Mesenchymal stem cell (in vitro differentiated cells and primary cell): Measurements from ENCODE around the gene POTEM.
"Not testable (repeated sequence)": the region's sequence is repeated elsewhere in the genome, so short reads cannot be mapped to it uniquely, and the experiment has no call there.

Experiments used
- DNase-seq: peaks from one replicate; pipeline ENCODE4 v3.0.0-alpha.2; 2013
- H2AFZ ChIP-seq: one replicate; pipeline ENCODE4 v1.6.1; 2013; ENCODE audit warnings: low read depth, mild to moderate bottlenecking, control low read depth, inconsistent platforms, low read length, moderate library complexity
- H2AK5ac ChIP-seq: 2 replicates; pipeline ENCODE4 v1.6.1; 2013; ENCODE audit warnings: low read length, moderate library complexity, mild to moderate bottlenecking, inconsistent platforms; ENCODE audit not compliant: severe bottlenecking
- H2BK120ac ChIP-seq: one replicate; pipeline ENCODE4 v1.6.1; 2013; ENCODE audit warnings: low read depth, mild to moderate bottlenecking, inconsistent platforms, low read length, moderate library complexity
- H2BK12ac ChIP-seq, 2 experiments: one replicate each; pipeline ENCODE4 v1.6.1; 2013; ENCODE audit warnings: inconsistent platforms in 2 of 2, low read length in 2 of 2, mild to moderate bottlenecking in 2 of 2, moderate library complexity in 2 of 2, control low read depth in 1 of 2
- H2BK15ac ChIP-seq: one replicate; pipeline ENCODE4 v1.6.1; 2013; ENCODE audit warnings: mild to moderate bottlenecking, low read depth, inconsistent platforms; ENCODE audit not compliant: poor library complexity, severe bottlenecking
- H2BK5ac ChIP-seq: 2 replicates; pipeline ENCODE4 v1.6.1; 2013; ENCODE audit warnings: low read depth, mild to moderate bottlenecking, low read length, control low read depth, inconsistent platforms; ENCODE audit not compliant: poor library complexity, severe bottlenecking
- H3K14ac ChIP-seq, 2 experiments: one replicate each; pipeline ENCODE4 v1.6.1; 2013; ENCODE audit warnings: inconsistent platforms in 2 of 2, low read length in 2 of 2, control low read depth in 1 of 2, mild to moderate bottlenecking in 1 of 2, moderate library complexity in 1 of 2
- H3K18ac ChIP-seq, 2 experiments: one replicate each; pipeline ENCODE4 v1.6.1; 2013; ENCODE audit warnings: inconsistent platforms in 2 of 2, low read length in 2 of 2, control low read depth in 1 of 2, low read depth in 1 of 2, mild to moderate bottlenecking in 1 of 2
- H3K23ac ChIP-seq, 2 experiments: one replicate each; pipeline ENCODE4 v1.6.1; 2013; ENCODE audit warnings: inconsistent platforms in 2 of 2, low read length in 2 of 2, mild to moderate bottlenecking in 2 of 2, moderate library complexity in 2 of 2, control low read depth in 1 of 2
- H3K27ac ChIP-seq: 2 replicates; pipeline ENCODE4 v1.5.1; 2013; ENCODE audit warnings: mild to moderate bottlenecking, moderate library complexity, low read length, control low read depth, inconsistent platforms; ENCODE audit not compliant: poor library complexity, severe bottlenecking
- H3K27me3 ChIP-seq, 2 experiments: 2 replicates each; pipeline versions ENCODE4 v1.6.1 to v1.7.0; 2013; ENCODE audit warnings: low read length in 2 of 2, mild to moderate bottlenecking in 2 of 2, moderate library complexity in 2 of 2, control low read depth in 1 of 2, inconsistent platforms in 1 of 2; ENCODE audit not compliant: control insufficient read depth in 1 of 2, insufficient read depth in 1 of 2
- H3K36me3 ChIP-seq, 2 experiments: 2 replicates each; pipeline versions ENCODE4 v1.6.1 to v1.7.0; 2013; ENCODE audit warnings: low read length in 2 of 2, control low read depth in 1 of 2, inconsistent platforms in 1 of 2, low read depth in 1 of 2, mild to moderate bottlenecking in 1 of 2; ENCODE audit not compliant: insufficient read depth in 2 of 2, control insufficient read depth in 1 of 2
- H3K4ac ChIP-seq, 2 experiments: one replicate each; pipeline ENCODE4 v1.6.1; 2013; ENCODE audit warnings: inconsistent platforms in 2 of 2, low read length in 2 of 2, mild to moderate bottlenecking in 2 of 2, moderate library complexity in 2 of 2, control low read depth in 1 of 2, low read depth in 1 of 2
- H3K4me1 ChIP-seq: 2 replicates; pipeline ENCODE4 v1.6.1; 2013; ENCODE audit warnings: low read depth, low read length, control low read depth; ENCODE audit not compliant: control insufficient read depth, insufficient read depth
- H3K4me2 ChIP-seq: 2 replicates; pipeline ENCODE4 v1.6.1; 2013; ENCODE audit warnings: low read length, mild to moderate bottlenecking, inconsistent platforms; ENCODE audit not compliant: poor library complexity, severe bottlenecking
- H3K4me3 ChIP-seq, 2 experiments: 2 replicates each; pipeline versions ENCODE4 v1.5.1 to v1.7.0; 2013; ENCODE audit warnings: low read length in 2 of 2, mild to moderate bottlenecking in 2 of 2, control low read depth in 1 of 2, low read depth in 1 of 2; ENCODE audit not compliant: insufficient read depth in 1 of 2
- H3K79me1 ChIP-seq: replicated peaks from 2 replicates; pipeline ENCODE4 v1.6.1; 2013; ENCODE audit warnings: mild to moderate bottlenecking, control low read depth, low read length, inconsistent platforms; ENCODE audit not compliant: poor library complexity, severe bottlenecking
- H3K9ac ChIP-seq: 2 replicates; pipeline ENCODE4 v1.7.0; 2013; ENCODE audit warnings: mild to moderate bottlenecking, low read length, moderate library complexity
- H3K9me3 ChIP-seq: 2 replicates; pipeline ENCODE4 v1.7.0; 2013; ENCODE audit warnings: mild to moderate bottlenecking, low read length; ENCODE audit not compliant: control insufficient read depth
- H4K8ac ChIP-seq: one replicate; pipeline ENCODE4 v1.6.1; 2013; ENCODE audit warnings: inconsistent platforms, mild to moderate bottlenecking, low read length, moderate library complexity
- H4K91ac ChIP-seq: one replicate; pipeline ENCODE4 v1.6.1; 2013; ENCODE audit warnings: mild to moderate bottlenecking, low read length, inconsistent platforms
- WGBS: methylation state at CpG from one replicate; pipeline ENCODE4 v1.1.7; 2013; ENCODE audit warnings: mixed read lengths; 5-methylcytosine and 5-hydroxymethylcytosine counted together

POTEM gene

GRCh38 chr14:19011029-19011428 lies 43.8 kb downstream of the POTEM start:
- not testable (repeated sequence) for H3K9ac ChIP-seq, H2BK5ac ChIP-seq, H3K23ac ChIP-seq, H3K4me1 ChIP-seq, H2BK15ac ChIP-seq, H3K4me3 ChIP-seq, H3K4me2 ChIP-seq, H3K27me3 ChIP-seq, H2AK5ac ChIP-seq, H3K4ac ChIP-seq, H3K14ac ChIP-seq, H4K91ac ChIP-seq, H2BK12ac ChIP-seq, H3K18ac ChIP-seq, H2AFZ ChIP-seq, H4K8ac ChIP-seq, H3K9me3 ChIP-seq, H3K27ac ChIP-seq, H2BK120ac ChIP-seq, H3K79me1 ChIP-seq, H3K36me3 ChIP-seq, DNase-seq
- 70% methylated on average over 2 of the region's 10 CpGs for WGBS

DNA sequence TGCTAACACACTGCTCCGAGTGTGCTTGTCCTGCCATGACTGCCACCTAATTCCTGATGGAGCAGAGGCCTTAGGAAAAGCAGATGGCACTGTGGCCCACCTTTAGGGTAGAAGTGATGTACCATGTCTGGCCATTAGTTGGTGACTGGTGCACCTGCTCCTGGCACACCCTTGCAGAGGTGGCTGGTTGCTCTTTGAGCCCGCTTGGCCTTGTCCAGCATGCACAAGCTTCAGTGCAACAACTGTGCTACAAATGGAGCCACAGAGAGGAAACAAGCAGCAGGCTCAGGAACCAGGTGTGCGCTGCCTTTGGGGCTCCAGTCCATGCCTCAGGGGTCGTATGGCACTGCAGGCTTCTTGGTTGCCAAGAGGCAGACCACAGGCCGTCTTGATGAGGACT lies 44.5 kb downstream of the POTEM start:
- not testable (repeated sequence) for DNase-seq, H4K91ac ChIP-seq, H3K79me1 ChIP-seq, H4K8ac ChIP-seq, H2BK15ac ChIP-seq, H3K14ac ChIP-seq, H3K27me3 ChIP-seq, H3K27ac ChIP-seq, H3K4me3 ChIP-seq, H2BK12ac ChIP-seq, H2BK120ac ChIP-seq, H3K36me3 ChIP-seq, H3K9me3 ChIP-seq, H2BK5ac ChIP-seq, H3K23ac ChIP-seq, H3K9ac ChIP-seq, H3K18ac ChIP-seq, H3K4me2 ChIP-seq, H3K4ac ChIP-seq, H2AK5ac ChIP-seq, H3K4me1 ChIP-seq, H2AFZ ChIP-seq
- no CpG with 5 or more reads among the region's 5 CpGs for WGBS

DNA sequence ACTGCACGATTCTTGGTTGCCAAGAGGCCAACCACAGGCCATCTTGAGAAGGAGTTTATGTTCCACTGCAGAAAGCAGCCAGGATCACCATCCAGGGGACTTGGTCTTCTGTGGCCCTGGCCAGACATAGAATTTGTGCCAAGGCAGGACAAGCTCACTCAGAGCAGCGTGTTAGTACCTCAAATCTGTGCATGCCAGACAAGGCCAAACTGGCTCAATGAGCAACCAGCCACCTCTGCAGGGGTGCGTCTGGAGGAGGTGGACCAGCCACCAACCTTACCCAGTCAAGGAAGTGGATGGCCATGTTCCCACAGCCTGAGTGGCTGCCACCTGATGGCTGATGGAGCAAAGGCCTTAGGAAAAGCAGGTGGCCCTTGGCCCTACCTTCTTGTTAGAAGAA lies 48.0 kb downstream of the POTEM start:
- not testable (repeated sequence) for H3K23ac ChIP-seq, H2BK5ac ChIP-seq, H3K27me3 ChIP-seq, H3K4me3 ChIP-seq, H2AFZ ChIP-seq, H3K36me3 ChIP-seq, H3K4me2 ChIP-seq, H3K79me1 ChIP-seq, H4K91ac ChIP-seq, H3K9ac ChIP-seq, H2AK5ac ChIP-seq, H3K9me3 ChIP-seq, H4K8ac ChIP-seq, H3K4ac ChIP-seq, H2BK12ac ChIP-seq, DNase-seq, H2BK120ac ChIP-seq, H3K4me1 ChIP-seq, H3K18ac ChIP-seq, H2BK15ac ChIP-seq, H3K27ac ChIP-seq, H3K14ac ChIP-seq
- no CpG with 5 or more reads among the region's 3 CpGs for WGBS

GRCh38 chr14:19025080-19025589 lies 57.9 kb downstream of the POTEM start:
- not testable (repeated sequence) for H3K4me3 ChIP-seq, H2AK5ac ChIP-seq, H3K14ac ChIP-seq, H3K27me3 ChIP-seq, H4K8ac ChIP-seq, H3K9ac ChIP-seq, H2BK15ac ChIP-seq, H3K9me3 ChIP-seq, H3K4ac ChIP-seq, H3K4me1 ChIP-seq, H2BK12ac ChIP-seq, H2BK120ac ChIP-seq, H3K79me1 ChIP-seq, H3K4me2 ChIP-seq, H3K36me3 ChIP-seq, H4K91ac ChIP-seq, H3K18ac ChIP-seq, H3K27ac ChIP-seq, H2AFZ ChIP-seq, H2BK5ac ChIP-seq, H3K23ac ChIP-seq, DNase-seq
- 73% methylated on average over 5 of the region's 15 CpGs for WGBS
